NOMO-1 treated with dmso at 0.1 percent for 144 hours (cell line): ENCODE results near the gene SLC13A1.

Experiments
- DNase-seq: peaks from one replicate; lab custom pipeline; 2025; ENCODE audit not compliant: unreplicated experiment; lab: John Stamatoyannopoulos, UW

SLC13A1 gene

DNA sequence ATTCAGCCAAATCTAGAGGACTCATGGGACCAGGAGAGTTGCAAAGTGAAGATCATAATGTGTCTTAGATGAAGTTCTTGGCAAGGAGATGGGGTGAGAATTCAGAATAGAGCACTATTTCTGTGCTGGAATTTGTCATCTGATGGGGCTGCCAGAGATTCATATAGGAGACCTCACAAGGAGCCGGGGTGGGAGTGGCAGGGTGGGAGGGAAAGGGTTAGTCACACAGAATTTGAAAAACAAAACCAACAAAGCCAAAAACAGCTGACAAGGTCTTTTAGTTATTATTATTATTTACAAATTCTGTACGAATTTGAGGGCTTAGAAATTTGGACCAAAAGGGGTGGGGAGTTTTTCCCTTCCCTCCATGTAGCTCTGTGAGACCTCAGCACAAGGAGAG, 1.7 kb downstream of the SLC13A1 start:
- DNase-seq: no peak

GRCh38 chr7:123193235-123193634, 6.5 kb downstream of the SLC13A1 start:
- DNase-seq: no peak

- DNase-seq: no peak
Observed at GRCh38 chr7:123191132-123191531, 8.6 kb downstream of the SLC13A1 start.

GRCh38 chr7:123190109-123190831, 9.5 kb downstream of the SLC13A1 start:
- no peak for DNase-seq

DNA sequence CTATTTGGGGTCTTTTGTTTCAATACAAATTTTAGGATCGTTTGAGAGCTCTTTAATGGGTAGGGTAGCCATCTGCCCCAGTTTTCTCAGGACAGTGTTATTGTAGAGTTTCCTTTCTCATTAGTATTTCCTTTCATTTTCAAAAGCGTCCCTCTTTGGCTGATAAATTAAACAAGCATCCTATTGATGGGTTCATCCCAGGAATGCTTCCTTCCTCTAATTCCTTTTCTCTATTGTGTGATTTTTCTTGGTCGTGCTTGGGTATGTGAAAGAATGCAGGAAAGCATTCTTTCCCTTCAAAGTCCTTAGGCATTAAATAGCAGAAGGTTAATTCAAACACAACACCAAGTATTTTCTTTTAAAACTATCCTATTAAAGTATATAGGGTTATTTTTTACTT, 14.0 kb downstream of the SLC13A1 start:
- DNase-seq: no peak

- DNase-seq: no peak
Observed at GRCh38 chr7:123184271-123184670, 15.5 kb downstream of the SLC13A1 start.

- no peak for DNase-seq
Observed at GRCh38 chr7:123183431-123183830, 16.3 kb downstream of the SLC13A1 start.

DNA sequence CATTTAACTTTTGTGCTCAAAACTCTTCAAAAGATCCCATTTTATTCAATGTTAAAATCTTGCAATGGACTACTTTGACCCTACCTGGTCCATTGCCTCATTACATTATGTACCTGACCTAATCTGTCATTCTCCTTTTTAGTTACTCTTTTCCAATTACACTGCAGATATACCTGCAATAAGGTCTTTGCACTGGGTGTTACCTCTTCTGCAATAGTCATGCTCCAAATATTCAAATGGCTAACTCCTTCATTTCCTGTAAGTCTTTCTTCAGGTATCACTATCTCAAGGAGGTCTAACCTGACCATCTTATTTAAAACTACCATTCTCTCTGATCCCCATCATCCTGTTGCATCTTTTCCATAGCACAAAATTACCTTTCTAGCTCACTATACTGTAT, 22.3 kb downstream of the SLC13A1 start:
- no peak for DNase-seq

GRCh38 chr7:123170333-123171246, 29.2 kb downstream of the SLC13A1 start:
- no peak for DNase-seq

- no peak for DNase-seq
Observed at GRCh38 chr7:123169065-123169464, 30.7 kb downstream of the SLC13A1 start.

GRCh38 chr7:123157606-123158005, 42.2 kb downstream of the SLC13A1 start:
- no peak for DNase-seq

DNA sequence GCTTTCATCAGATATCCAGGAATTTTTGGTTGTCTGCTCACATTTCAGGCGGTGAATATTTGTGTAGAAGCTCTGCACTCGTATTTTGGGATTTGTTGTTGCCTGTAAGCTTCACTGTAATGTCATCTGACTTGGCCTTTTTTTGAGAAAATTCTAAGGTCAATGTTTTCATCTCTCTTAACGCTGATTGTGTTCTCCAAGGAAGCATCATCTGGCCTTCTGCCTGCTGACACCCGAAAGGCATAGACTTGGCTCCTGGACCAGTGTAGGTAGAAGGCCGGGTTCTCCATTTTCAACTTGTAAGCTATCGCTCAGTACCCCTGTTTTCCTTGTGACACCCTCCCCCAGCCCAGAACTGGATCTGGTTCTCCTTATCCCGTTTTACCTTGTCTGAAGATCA, 44.2 kb downstream of the SLC13A1 start:
- DNase-seq: no peak

- no peak for DNase-seq
Observed at GRCh38 chr7:123154231-123154860, 45.4 kb downstream of the SLC13A1 start.

DNA sequence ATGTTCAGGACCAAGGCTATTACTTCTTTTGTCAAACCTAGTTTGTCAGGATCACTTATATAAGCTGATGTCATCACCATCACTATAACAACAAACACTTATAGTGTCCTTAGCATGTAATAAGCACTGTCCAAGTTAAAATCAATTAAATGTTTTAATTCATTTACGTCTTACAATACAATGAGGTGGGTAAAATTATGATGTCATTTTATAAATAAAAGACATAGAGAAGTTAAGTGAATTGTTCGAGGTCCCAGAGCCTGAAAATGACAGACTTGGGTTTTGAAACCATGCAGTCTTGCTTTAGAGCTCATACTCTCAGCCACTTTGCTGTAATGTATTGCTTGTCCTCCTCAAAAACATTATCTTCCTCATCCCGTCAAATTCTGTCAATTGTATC, 48.3 kb downstream of the SLC13A1 start:
- DNase-seq: no peak

DNA sequence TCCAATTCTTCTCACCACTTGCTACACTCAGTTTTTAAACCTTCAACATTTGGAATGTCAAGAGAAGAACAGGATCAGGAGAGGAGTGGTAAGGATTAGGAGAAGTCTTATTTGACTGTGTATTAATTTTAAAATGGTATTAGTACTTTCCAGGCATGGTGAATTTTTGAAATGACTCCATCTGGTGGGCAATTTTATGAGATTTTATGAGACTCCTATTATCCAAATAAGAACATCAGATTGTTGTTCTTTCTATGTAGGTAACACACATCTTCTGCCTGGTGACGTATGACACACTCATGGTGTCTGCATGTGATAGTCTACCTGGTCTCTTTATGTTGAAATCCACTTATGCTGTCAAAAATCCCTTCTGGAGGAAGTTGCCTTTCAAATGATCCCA, 51.0 kb downstream of the SLC13A1 start:
- DNase-seq: no peak

GRCh38 chr7:123143252-123144006, 56.3 kb downstream of the SLC13A1 start:
- no peak for DNase-seq

DNA sequence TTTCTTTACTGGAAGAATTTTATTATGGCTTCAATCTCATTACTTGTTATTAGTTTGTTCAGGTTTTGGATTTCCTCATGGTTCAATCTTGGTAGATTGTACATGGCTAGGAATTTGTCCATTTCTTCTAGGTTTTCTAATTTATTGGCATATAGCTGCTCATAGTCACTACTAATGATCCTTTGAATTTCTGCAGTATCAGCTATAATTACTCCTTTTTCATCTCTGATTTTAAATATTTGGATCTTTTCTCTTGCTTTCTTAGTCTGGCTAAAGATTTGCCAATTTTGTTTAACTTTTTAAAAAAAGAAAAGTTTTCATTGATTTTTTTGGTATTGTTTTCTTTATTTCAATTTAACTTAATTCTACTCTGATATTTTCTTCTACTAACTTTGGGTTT, 59.2 kb downstream of the SLC13A1 start:
- DNase-seq: no peak

DNA sequence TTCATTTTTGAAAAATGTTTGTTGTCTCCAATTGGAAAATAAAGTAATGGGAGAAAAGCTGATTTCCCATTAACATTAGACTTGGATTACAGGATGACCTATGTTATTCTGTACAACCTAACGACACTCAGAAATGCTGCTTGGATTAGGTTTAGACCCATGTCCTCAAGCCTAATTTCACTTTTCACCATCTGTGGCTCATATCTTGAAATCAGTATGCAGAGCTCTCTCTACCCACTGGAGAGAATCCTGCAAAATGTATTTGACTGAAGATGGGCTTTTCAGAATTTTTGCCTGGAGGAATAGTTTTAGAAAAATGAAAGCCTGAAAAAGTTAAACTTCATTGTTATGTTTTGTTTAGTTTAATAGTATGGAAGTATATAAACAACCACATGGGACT, 63.8 kb downstream of the SLC13A1 start:
- DNase-seq: no peak

- no peak for DNase-seq
Observed at GRCh38 chr7:123133924-123134323, 65.8 kb downstream of the SLC13A1 start.

- no peak for DNase-seq
Observed at GRCh38 chr7:123131961-123132360, 67.8 kb downstream of the SLC13A1 start.

GRCh38 chr7:123131556-123131955, 68.2 kb downstream of the SLC13A1 start:
- no peak for DNase-seq
